Epithelial cell of proximal tubule (primary cell): Measurements from ENCODE around the gene MST1R. TPM values are rescaled to one million over a fixed set of nuclear protein-coding genes. Genes with fewer than 3 reads are reported as not detected.

Source experiments
- DNase-seq: peaks from one replicate; pipeline ENCODE4 v3.0.0-alpha.2; 2011; ENCODE audit warnings: low read depth
- H3K4me3 ChIP-seq: 2 replicates; pipeline ENCODE4 v1.5.1; 2011; ENCODE audit warnings: low read depth, mild to moderate bottlenecking, low read length
- CTCF ChIP-seq: conservative IDR thresholded peaks from 2 replicates; pipeline ENCODE4 v1.5.1; 2012; ENCODE audit warnings: low read depth, mild to moderate bottlenecking, low read length
- total RNA-seq: library from RNA; depleted of rRNA; stranded (reverse); fragments of >200 nt; gene quantifications from 2 replicates; pipeline ENCODE4 v1.2.3, GENCODE V29; 2015

MST1R gene
- total RNA-seq, 1 donor from 2014 or later, result 5.3 TPM

GRCh38 chr3:49856181-49857005, 47.3 kb downstream of the MST1R start, which contains the start of gene TRAIP:
Gene TRAIP, minus strand, starts transcription at chr3:49856564. Its CDS starts 111 bp downstream, at chr3:49856453.
- DNase-seq, result peak; percentile 42
- peak within 1 kb of the TSS; percentile 92 for H3K4me3 ChIP-seq
- TF ChIP-seq CTCF, result no peak

GRCh38 chr3:49855662-49856061, 48.0 kb downstream of the MST1R start:
- no peak for DNase-seq
- TF ChIP-seq CTCF, result no peak
- peak overlapping the region; percentile 92 for H3K4me3 ChIP-seq

GRCh38 chr3:49845694-49846093, 58.0 kb downstream of the MST1R start:
- no peak for DNase-seq
- no peak overlapping the region for H3K4me3 ChIP-seq
- TF ChIP-seq CTCF, result no peak

- DNase-seq, result no peak
- H3K4me3 ChIP-seq, result no peak overlapping the region
- TF ChIP-seq CTCF, result no peak
Observed at GRCh38 chr3:49844464-49845183, 59.0 kb downstream of the MST1R start.

DNA sequence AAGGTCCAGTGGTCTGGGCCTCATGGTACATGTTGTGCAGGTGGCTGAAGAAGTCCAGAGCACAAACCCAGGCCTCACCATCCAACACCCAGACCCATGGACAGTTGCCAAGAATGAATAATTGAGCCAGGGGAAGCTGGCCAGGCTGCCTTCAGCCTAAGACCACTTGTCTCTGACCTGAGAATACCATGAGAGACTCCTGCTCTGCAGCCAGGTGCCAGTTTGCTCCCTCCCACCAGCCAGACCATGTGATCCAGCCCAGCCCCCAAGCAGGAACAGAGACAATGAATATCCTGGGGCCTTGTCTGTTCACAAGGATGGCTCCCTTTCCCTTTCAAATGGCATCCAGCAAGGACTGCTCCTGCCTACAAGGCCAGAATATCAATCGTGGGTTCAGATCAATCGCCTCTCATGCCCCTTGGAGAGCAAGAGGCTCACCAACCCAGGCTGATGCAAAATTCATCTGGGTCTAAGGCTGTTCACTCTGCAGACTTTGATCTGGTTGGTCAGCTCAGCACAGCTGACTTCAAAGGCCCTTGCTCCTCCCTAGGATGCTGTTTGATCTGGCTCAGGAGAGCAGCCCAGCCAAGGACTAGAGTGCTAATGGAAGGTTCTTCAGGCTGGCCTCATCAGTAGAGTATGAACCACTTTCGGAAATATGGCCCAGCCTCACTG, 60.7 kb downstream of the MST1R start:
- no peak overlapping the region for H3K4me3 ChIP-seq
- no peak for TF ChIP-seq CTCF
- no peak for DNase-seq

DNA sequence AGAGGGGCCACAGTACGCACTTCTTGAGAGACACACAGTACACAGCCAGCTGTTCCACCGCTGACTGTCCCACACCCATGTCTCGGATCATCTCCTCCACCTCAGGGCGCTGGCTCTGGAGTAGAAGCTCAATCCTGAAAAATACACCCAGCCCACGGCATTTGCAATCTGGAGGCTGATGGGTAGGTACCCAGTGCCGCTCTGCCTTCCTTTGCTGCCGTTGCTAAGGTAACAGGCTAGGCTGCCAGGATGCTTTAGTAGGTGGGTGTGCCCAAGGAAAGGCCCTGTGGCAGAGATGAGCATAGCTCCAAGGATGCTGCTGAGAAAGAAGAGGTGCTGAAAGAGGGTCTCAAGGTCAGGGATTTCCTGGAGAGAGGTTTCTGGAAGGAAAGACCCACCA, 61.9 kb downstream of the MST1R start:
- DNase-seq, result no peak
- no peak overlapping the region for H3K4me3 ChIP-seq
- TF ChIP-seq CTCF, result no peak
